PFSK-1 (cell line): Measurements from ENCODE around the gene IDH3G.

Experiments used
- FOXP2 ChIP-seq: optimal IDR thresholded peaks from 2 replicates; pipeline ENCODE3; 2011; ENCODE audit warnings: borderline replicate concordance, control low read depth, inconsistent platforms; ENCODE audit not compliant: insufficient read depth; ENCODE audit errors: extremely low read length, extremely low read depth
- POLR2AphosphoS5 ChIP-seq: IDR thresholded peaks from 2 replicates; pipeline ENCODE4 v1.6.1; 2012; ENCODE audit warnings: low read depth, mild to moderate bottlenecking, control low read depth, low read length, moderate library complexity
- REST ChIP-seq, 2 experiments: IDR thresholded peaks; 2 replicates each; pipeline versions ENCODE4 v1.6.1 to v1.8.0; 2011 to 2012; ENCODE audit warnings: low read depth in 2 of 2, low read length in 2 of 2, control low read depth in 1 of 2, inconsistent platforms in 1 of 2, mild to moderate bottlenecking in 1 of 2, moderate library complexity in 1 of 2; ENCODE audit not compliant: insufficient read depth in 1 of 2
- TAF1 ChIP-seq: IDR thresholded peaks from 2 replicates; pipeline ENCODE4 v1.6.1; 2012; ENCODE audit warnings: low read length, control low read depth, borderline replicate concordance; ENCODE audit not compliant: insufficient read depth

DNA sequence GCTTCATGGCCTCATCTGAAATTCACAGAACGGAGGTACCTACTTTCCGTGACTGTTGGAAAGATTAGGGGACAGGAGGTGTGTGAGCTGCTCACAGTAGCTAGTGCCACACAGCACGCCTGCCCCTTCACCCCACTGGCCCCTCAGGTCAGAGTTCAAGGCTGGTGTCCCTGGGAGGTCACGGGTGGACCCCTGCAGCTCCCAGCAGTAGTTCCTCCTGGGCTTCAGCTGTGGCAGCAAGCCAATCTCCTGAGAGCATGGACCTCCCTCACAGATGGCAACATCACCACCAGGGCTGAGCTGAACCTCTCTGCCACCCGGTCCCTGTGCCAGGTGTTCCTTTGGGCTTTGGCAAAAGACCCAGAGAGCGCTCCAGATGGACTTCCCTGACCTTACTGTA lies 1.8 kb downstream of the IDH3G start:
- TF ChIP-seq REST (IDR thresholded peaks at IDR 0.05; ENCODE audit: insufficient read depth in 1 of 2, low read depth in 2 of 2, low read length in 2 of 2) (no peak), TAF1 (no peak), POLR2AphosphoS5 (no peak), FOXP2 (no peak)
